Glutamatergic neuron (in vitro differentiated cells): ENCODE data around the gene AFAP1. TPM values are rescaled to one million over a fixed set of nuclear protein-coding genes. Genes with fewer than 3 reads are reported as not detected.

Source experiments
- DNase-seq: peaks from one replicate; pipeline ENCODE4 v3.0.0; 2022
- H3K27ac Mint-ChIP-seq: one replicate; pipeline ENCODE4 v1.8.0; 2020; ENCODE audit warnings: mild to moderate bottlenecking, mixed read lengths, inconsistent platforms; ENCODE audit not compliant: unreplicated experiment
- H3K27me3 Mint-ChIP-seq: one replicate; pipeline ENCODE4 v1.8.0; 2020; ENCODE audit warnings: mild to moderate bottlenecking, moderate library complexity, mixed read lengths, inconsistent platforms; ENCODE audit not compliant: unreplicated experiment
- H3K36me3 Mint-ChIP-seq: one replicate; pipeline ENCODE4 v1.8.0; 2020; ENCODE audit warnings: mild to moderate bottlenecking, mixed read lengths, inconsistent platforms; ENCODE audit not compliant: unreplicated experiment
- H3K4me1 Mint-ChIP-seq: one replicate; pipeline ENCODE4 v1.8.0; 2020; ENCODE audit warnings: mild to moderate bottlenecking, low read depth, mixed read lengths, inconsistent platforms; ENCODE audit not compliant: unreplicated experiment
- H3K4me3 Mint-ChIP-seq: one replicate; pipeline ENCODE4 v1.8.0; 2020; ENCODE audit warnings: mild to moderate bottlenecking, mixed read lengths, inconsistent platforms; ENCODE audit not compliant: unreplicated experiment
- H3K9me3 Mint-ChIP-seq: one replicate; pipeline ENCODE4 v1.8.0; 2020; ENCODE audit warnings: mild to moderate bottlenecking, moderate library complexity, mixed read lengths, inconsistent platforms; ENCODE audit not compliant: unreplicated experiment
- total RNA-seq: library from RNA; stranded (reverse); fragmentation: NEBNext Ultra II Directional; extraction: Animal tissue kit (Norgen Biotek cat#: 25700); gene quantifications from one replicate; pipeline ENCODE4 v1.2.1, GENCODE V29; 2021; ENCODE audit not compliant: unreplicated experiment
- TF ChIP-seq, protein P1 (sequence below): fragments of 200-600 bp; sonication (generic); IDR thresholded peaks from one replicate; pipeline ENCODE4 v1.5.0; 2021; ENCODE audit not compliant: partially characterized antibody, unreplicated experiment

AFAP1 gene
- total RNA-seq, 1 donor from 2014 or later = 528 TPM

DNA sequence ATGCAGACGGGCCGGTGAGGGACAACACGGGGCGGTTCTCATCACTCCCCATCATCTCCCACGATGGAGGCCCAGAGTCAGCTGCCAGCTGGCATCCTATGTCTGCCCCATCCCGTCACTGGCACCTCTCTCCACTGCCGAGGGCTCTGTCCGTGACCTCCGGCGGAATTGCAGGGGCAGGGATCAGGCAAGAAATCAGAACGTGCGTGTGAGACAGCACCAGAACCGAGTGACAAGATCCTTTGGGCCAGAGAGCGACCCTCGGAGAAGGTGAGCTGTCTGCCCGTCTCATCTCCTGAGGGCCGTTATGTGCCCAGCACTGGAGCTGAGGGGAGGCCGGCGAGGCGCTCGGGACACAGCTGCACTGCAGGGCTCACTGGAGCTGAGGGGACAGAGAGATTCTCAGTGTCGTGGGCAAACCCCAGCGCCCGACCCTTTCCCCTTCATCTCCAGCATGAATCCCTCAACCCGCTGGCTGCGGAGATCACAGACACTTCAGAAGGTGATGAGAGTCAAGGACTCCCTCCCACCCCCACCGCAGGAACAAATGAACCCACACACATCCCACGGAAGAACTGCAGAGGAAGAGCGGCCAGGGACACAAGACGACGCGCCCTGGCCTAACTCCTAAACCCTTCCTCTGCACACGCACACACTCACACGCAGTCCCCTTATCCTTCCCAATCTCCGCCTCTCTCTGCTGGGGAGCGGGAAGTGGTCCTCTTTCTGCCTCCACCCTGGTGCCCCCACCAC lies 128.7 kb downstream of the AFAP1 start:
- Mint-ChIP-seq H3K9me3 (peaks cover 72% of the 10 kb centered on the region), H3K36me3 (peaks cover 28% of the 10 kb centered on the region), H3K27me3 (peaks cover 51% of the 10 kb centered on the region), H3K27ac (peak overlapping the region; percentile 91), H3K4me3 (peak overlapping the region; percentile 74), H3K4me1 (peaks cover 84% of the 10 kb centered on the region)
- no peak for DNase-seq
- TF ChIP-seq, protein P1, sequence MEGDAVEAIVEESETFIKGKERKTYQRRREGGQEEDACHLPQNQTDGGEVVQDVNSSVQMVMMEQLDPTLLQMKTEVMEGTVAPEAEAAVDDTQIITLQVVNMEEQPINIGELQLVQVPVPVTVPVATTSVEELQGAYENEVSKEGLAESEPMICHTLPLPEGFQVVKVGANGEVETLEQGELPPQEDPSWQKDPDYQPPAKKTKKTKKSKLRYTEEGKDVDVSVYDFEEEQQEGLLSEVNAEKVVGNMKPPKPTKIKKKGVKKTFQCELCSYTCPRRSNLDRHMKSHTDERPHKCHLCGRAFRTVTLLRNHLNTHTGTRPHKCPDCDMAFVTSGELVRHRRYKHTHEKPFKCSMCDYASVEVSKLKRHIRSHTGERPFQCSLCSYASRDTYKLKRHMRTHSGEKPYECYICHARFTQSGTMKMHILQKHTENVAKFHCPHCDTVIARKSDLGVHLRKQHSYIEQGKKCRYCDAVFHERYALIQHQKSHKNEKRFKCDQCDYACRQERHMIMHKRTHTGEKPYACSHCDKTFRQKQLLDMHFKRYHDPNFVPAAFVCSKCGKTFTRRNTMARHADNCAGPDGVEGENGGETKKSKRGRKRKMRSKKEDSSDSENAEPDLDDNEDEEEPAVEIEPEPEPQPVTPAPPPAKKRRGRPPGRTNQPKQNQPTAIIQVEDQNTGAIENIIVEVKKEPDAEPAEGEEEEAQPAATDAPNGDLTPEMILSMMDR = no peak

GRCh38 chr4:7808752-7809151 lies 130.9 kb downstream of the AFAP1 start:
- DNase-seq = no peak
- H3K4me1 Mint-ChIP-seq = peaks cover 85% of the 10 kb centered on the region
- peaks cover 53% of the 10 kb centered on the region for H3K27me3 Mint-ChIP-seq
- TF ChIP-seq, protein P1 = no peak
- peak overlapping the region; percentile 83 for H3K27ac Mint-ChIP-seq
- H3K36me3 Mint-ChIP-seq = peaks cover 18% of the 10 kb centered on the region
- peak overlapping the region; percentile 39 for H3K4me3 Mint-ChIP-seq
- peaks cover 68% of the 10 kb centered on the region for H3K9me3 Mint-ChIP-seq

DNA sequence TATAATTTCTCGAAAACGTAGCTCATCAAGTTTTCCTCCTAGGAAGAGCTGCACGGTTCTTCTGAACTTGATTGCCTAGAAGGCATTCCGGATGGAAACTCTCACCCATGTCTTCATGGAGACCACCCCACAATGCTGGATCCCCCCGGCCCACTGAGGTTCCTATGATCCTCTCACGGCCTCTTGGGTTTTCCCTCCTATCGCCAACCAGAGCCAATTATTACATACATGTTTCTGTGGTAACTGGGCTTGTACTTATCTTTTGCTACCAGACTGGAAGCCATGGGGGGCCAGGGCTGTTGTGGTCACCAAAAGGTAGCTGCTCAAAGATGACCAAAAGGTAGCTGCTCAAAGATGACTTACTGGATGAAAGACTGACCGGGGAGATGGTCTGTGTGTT lies 131.5 kb downstream of the AFAP1 start:
- peaks cover 18% of the 10 kb centered on the region for H3K36me3 Mint-ChIP-seq
- TF ChIP-seq, protein P1 = no peak
- H3K4me1 Mint-ChIP-seq = peaks cover 83% of the 10 kb centered on the region

GRCh38 chr4:7807351-7807921 lies 132.2 kb downstream of the AFAP1 start:
- TF ChIP-seq, protein P1 = no peak
- DNase-seq = no peak
- Mint-ChIP-seq H3K4me1 (peaks cover 79% of the 10 kb centered on the region), H3K27ac (peak overlapping the region; percentile 88), H3K36me3 (peaks cover 17% of the 10 kb centered on the region), H3K4me3 (peak overlapping the region; percentile 74), H3K27me3 (peaks cover 56% of the 10 kb centered on the region), H3K9me3 (peaks cover 64% of the 10 kb centered on the region)

More for the DNA sequence above, 131.5 kb downstream of the AFAP1 start:
- Mint-ChIP-seq H3K27ac (peak overlapping the region; percentile 83), H3K4me3 (peak overlapping the region; percentile 39), H3K27me3 (peaks cover 56% of the 10 kb centered on the region), H3K9me3 (peaks cover 64% of the 10 kb centered on the region)
- DNase-seq = no peak
